ENCODE results near the gene FTO.

DNA sequence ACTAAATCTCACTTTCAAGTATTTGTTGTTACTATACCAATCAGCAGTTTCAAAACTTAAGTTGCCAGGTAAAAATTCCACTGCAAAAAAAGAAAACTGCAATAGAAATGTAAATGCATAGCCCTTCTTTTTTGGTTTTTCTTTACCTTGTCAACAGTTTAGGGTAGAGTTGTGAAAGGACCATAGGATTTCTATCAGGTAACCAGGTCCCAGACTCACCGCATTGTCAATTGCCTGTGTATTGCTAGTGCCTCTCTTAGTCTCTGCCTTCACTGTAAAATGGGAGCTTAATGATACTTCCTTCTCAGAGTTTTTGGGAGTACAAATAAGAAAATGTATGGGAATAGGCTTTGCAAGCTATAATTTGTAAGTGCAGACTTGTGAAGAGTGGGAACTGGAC is 145.0 kb downstream of the FTO start:
- TF ChIP-seq, protein P1, sequence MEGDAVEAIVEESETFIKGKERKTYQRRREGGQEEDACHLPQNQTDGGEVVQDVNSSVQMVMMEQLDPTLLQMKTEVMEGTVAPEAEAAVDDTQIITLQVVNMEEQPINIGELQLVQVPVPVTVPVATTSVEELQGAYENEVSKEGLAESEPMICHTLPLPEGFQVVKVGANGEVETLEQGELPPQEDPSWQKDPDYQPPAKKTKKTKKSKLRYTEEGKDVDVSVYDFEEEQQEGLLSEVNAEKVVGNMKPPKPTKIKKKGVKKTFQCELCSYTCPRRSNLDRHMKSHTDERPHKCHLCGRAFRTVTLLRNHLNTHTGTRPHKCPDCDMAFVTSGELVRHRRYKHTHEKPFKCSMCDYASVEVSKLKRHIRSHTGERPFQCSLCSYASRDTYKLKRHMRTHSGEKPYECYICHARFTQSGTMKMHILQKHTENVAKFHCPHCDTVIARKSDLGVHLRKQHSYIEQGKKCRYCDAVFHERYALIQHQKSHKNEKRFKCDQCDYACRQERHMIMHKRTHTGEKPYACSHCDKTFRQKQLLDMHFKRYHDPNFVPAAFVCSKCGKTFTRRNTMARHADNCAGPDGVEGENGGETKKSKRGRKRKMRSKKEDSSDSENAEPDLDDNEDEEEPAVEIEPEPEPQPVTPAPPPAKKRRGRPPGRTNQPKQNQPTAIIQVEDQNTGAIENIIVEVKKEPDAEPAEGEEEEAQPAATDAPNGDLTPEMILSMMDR (IDR thresholded peaks at IDR 0.05): no peak
- no peak for TF ChIP-seq POLR2A (IDR thresholded peaks at IDR 0.05)

All from adrenal gland (tissue), 5 donors.